Measurements from ENCODE around the gene ECSCR.

The ECSCR gene

GRCh38 chr5:139413153-139413552 is 49.4 kb downstream of the ECSCR start:
- peaks cover 7 to 47% of the 10 kb centered on the region in 2 experiments for H3K36me3 ChIP-seq (ENCODE audit: control insufficient read depth in 2 of 2, insufficient read depth in 1 of 2, low read length in 2 of 2)
- no peak overlapping the region for H3K4me3 ChIP-seq (ENCODE audit: low read depth, low read length)
- POLR2A ChIA-PET = no interaction called here
- H3K27ac ChIP-seq (ENCODE audit: extremely low read depth, low read depth, low read length) = no peak overlapping the region
- no peaks in the 10 kb centered on the region for H3K9me3 ChIP-seq (ENCODE audit: control insufficient read depth, insufficient read depth, low read depth, low read length)
- CTCF ChIA-PET = interaction anchor here (1.0 to 1.4 kb wide), 3 partner anchors 9 to 24 kb away, joined by 3 to 11 read pairs (median 4); partner anchors contain the start of gene SPATA24
- no peak for TF ChIP-seq ZNF114 (tag by site-specific recombination; IDR thresholded peaks at IDR 0.05)
- no peak for TF ChIP-seq HIC1 (tag by site-specific recombination; IDR thresholded peaks at IDR 0.05)
- TF ChIP-seq, protein P1, sequence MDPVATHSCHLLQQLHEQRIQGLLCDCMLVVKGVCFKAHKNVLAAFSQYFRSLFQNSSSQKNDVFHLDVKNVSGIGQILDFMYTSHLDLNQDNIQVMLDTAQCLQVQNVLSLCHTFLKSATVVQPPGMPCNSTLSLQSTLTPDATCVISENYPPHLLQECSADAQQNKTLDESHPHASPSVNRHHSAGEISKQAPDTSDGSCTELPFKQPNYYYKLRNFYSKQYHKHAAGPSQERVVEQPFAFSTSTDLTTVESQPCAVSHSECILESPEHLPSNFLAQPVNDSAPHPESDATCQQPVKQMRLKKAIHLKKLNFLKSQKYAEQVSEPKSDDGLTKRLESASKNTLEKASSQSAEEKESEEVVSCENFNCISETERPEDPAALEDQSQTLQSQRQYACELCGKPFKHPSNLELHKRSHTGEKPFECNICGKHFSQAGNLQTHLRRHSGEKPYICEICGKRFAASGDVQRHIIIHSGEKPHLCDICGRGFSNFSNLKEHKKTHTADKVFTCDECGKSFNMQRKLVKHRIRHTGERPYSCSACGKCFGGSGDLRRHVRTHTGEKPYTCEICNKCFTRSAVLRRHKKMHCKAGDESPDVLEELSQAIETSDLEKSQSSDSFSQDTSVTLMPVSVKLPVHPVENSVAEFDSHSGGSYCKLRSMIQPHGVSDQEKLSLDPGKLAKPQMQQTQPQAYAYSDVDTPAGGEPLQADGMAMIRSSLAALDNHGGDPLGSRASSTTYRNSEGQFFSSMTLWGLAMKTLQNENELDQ (tag by site-specific recombination; IDR thresholded peaks at IDR 0.05; ENCODE audit: low read depth) = no peak
- TF ChIP-seq TRIM28 (IDR thresholded peaks at IDR 0.05; ENCODE audit: borderline replicate concordance, low read length) = no peak
- no peak for TF ChIP-seq ZNF221 (tag by site-specific recombination; IDR thresholded peaks at IDR 0.05; ENCODE audit: borderline replicate concordance)
- TF ChIP-seq, protein P2, sequence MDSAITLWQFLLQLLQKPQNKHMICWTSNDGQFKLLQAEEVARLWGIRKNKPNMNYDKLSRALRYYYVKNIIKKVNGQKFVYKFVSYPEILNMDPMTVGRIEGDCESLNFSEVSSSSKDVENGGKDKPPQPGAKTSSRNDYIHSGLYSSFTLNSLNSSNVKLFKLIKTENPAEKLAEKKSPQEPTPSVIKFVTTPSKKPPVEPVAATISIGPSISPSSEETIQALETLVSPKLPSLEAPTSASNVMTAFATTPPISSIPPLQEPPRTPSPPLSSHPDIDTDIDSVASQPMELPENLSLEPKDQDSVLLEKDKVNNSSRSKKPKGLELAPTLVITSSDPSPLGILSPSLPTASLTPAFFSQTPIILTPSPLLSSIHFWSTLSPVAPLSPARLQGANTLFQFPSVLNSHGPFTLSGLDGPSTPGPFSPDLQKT (IDR thresholded peaks at IDR 0.05; ENCODE audit: borderline replicate concordance, low read depth, low read length) = no peak
- no peak for TF ChIP-seq ZNF416 (tag by site-specific recombination; IDR thresholded peaks at IDR 0.05)
- H3K4me1 ChIP-seq (ENCODE audit: control insufficient read depth, insufficient read depth, low read length) = peaks cover 3% of the 10 kb centered on the region; the same call in 1 of the 2 replicates

GRCh38 chr5:139410993-139411828 is 51.3 kb downstream of the ECSCR start:
- ChIA-PET CTCF (interaction anchor here (0.6 to 3.1 kb wide), 6 partner anchors 8 to 160 kb away, joined by 3 to 19 read pairs (median 5); partner anchors contain the start of gene SPATA24), POLR2A (no interaction called here)
- Histone ChIP-seq H3K27ac (ENCODE audit: extremely low read depth, low read depth, low read length) (no peak overlapping the region), H3K9me3 (ENCODE audit: control insufficient read depth, insufficient read depth, low read depth, low read length) (no peaks in the 10 kb centered on the region), H3K4me1 (ENCODE audit: control insufficient read depth, insufficient read depth, low read length) (no peaks in the 10 kb centered on the region), H3K36me3 (ENCODE audit: control insufficient read depth in 2 of 2, insufficient read depth in 1 of 2, low read length in 2 of 2) (peaks cover 0 to 36% of the 10 kb centered on the region in 2 experiments), H3K4me3 (ENCODE audit: low read depth, low read length) (no peak overlapping the region)
- TF ChIP-seq ZNF670 (tag by site-specific recombination; IDR thresholded peaks at IDR 0.05; ENCODE audit: low read depth) = no peak
- TF ChIP-seq ZBTB48 (tag by site-specific recombination; IDR thresholded peaks at IDR 0.05) = no peak
- no peak for TF ChIP-seq ZNF140 (tag by site-specific recombination; IDR thresholded peaks at IDR 0.05)
- TF ChIP-seq ZNF138 (tag by site-specific recombination; IDR thresholded peaks at IDR 0.05; ENCODE audit: borderline replicate concordance) = no peak
- TF ChIP-seq SP3 (tag by site-specific recombination; IDR thresholded peaks at IDR 0.05) = no peak
- no peak for TF ChIP-seq ZSCAN18 (tag by site-specific recombination; IDR thresholded peaks at IDR 0.05)
